Fibroblast of lung (primary cell): Measurements from ENCODE around the gene IL22RA2.

Experiments
- CTCF ChIP-seq, 2 donors: IDR thresholded peaks in 1 of 2; conservative IDR thresholded peaks in 1 of 2; 1 replicate in 1 of 2; 2 replicates in 1 of 2; pipeline ENCODE4 v1.5.1; 2011 to 2012; ENCODE audit warnings: low read length in 2 of 2, control low read depth in 1 of 2, inconsistent platforms in 1 of 2, low read depth in 1 of 2, mild to moderate bottlenecking in 1 of 2
- EZH2 ChIP-seq: IDR thresholded peaks from 2 replicates; pipeline ENCODE4 v1.5.1; 2012; ENCODE audit warnings: low read length, control low read depth, mild to moderate bottlenecking; ENCODE audit errors: missing control alignments

DNA sequence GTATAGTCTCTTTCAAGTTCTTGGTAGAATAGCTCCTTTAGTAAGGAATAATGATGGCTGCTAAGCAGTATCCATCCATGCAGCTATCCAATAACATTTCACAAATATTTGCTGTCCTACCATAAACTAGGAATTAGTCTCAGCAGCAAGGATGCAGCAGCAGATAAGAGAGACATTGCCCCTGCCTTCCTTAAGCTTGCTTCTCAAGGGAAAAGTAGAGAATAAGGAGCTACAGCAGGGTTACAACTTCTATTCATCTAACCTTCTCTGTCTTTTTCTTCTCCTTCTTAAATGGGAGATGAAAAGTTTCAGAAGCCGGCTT lies 2.4 kb downstream of the IL22RA2 start:
- TF ChIP-seq CTCF (conservative IDR thresholded peaks at IDR 0.05 in 1 of 2, IDR thresholded peaks at IDR 0.05 in 1 of 2; ENCODE audit: low read depth in 1 of 2, low read length in 2 of 2) (no peak), EZH2 (no peak)
